Duodenal mucosa (tissue), 2 donors: ENCODE results near the gene LYRM2.

Experiments
- H3K27ac ChIP-seq: one replicate; pipeline ENCODE4 v1.7.0; 2013; ENCODE audit warnings: low read depth, low read length
- H3K27me3 ChIP-seq, 2 donors: one replicate each; pipeline ENCODE4 v1.7.0; 2013; ENCODE audit warnings: low read length in 2 of 2, control low read depth in 1 of 2; ENCODE audit not compliant: insufficient read depth in 2 of 2, control insufficient read depth in 1 of 2
- H3K36me3 ChIP-seq, 2 donors: one replicate each; pipeline ENCODE4 v1.7.0; 2013; ENCODE audit warnings: low read length in 2 of 2, control low read depth in 1 of 2; ENCODE audit not compliant: insufficient read depth in 2 of 2, control insufficient read depth in 1 of 2
- H3K4me1 ChIP-seq, 2 donors: one replicate each; pipeline ENCODE4 v1.7.0; 2013; ENCODE audit warnings: low read length in 2 of 2, control low read depth in 1 of 2; ENCODE audit not compliant: insufficient read depth in 2 of 2, control insufficient read depth in 1 of 2
- H3K4me3 ChIP-seq, 2 donors: one replicate each; pipeline ENCODE4 v1.7.0; 2013; ENCODE audit warnings: low read length in 2 of 2, low read depth in 1 of 2
- H3K9ac ChIP-seq, 2 donors: one replicate each; pipeline ENCODE4 v1.7.0; 2013; ENCODE audit warnings: low read length in 2 of 2, low read depth in 1 of 2
- H3K9me3 ChIP-seq, 2 donors: one replicate each; pipeline ENCODE4 v1.7.0; 2013; ENCODE audit warnings: low read length in 2 of 2, control low read depth in 1 of 2; ENCODE audit not compliant: control insufficient read depth in 1 of 2

LYRM2 gene

DNA sequence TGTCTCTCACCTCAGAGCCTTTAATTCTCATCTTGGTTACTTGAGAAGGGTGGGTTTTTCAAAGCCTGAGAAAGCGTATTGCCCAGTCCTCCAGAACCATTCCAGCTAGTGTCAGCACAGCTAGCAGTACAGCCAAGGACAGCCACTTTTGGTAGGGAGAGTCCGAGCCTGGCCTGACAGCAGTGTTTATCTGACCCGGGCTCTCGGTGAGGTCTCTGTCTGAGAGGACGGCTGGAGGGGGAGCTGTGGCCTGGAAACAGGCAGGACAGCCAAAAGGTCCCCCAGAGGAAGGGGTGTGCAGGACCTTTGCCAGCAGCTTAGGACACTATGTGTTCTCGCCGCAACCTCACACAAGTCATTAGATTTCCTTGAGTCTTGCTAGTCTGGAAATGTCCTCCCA lies 38.8 kb downstream of the LYRM2 start:
- H3K4me3 ChIP-seq = no peak overlapping the region
- H3K4me1 ChIP-seq = no peaks in the 10 kb centered on the region
- H3K27me3 ChIP-seq = no peaks in the 10 kb centered on the region
- H3K9ac ChIP-seq = no peak overlapping the region
- no peaks in the 10 kb centered on the region for H3K9me3 ChIP-seq
- no peak overlapping the region for H3K27ac ChIP-seq
- no peaks in the 10 kb centered on the region for H3K36me3 ChIP-seq

DNA sequence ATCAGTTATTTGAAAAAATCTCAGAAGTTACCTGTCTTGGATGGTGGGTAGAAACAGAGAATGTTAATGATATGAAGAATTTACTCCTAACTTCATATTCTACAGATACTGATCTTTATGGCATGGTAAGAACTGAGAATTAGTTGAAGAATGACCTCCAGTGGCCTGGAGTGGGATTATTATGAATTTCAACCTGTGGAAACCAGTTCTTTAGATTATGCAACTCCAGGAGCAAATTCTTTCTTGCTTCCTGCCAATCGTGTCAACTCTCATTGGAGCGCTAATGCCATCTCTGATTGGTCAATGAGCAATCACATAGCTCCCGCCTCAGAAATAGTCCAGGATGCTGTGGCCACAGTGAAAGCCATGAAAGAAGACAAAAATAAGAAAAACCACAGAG lies 40.6 kb downstream of the LYRM2 start:
- Histone ChIP-seq H3K9ac (no peak overlapping the region), H3K27ac (no peak overlapping the region), H3K36me3 (no peaks in the 10 kb centered on the region), H3K4me1 (no peaks in the 10 kb centered on the region), H3K27me3 (no peaks in the 10 kb centered on the region), H3K9me3 (no peaks in the 10 kb centered on the region), H3K4me3 (no peak overlapping the region)

GRCh38 chr6:89597372-89597771 lies 41.2 kb downstream of the LYRM2 start:
- H3K9ac ChIP-seq = no peak overlapping the region
- no peaks in the 10 kb centered on the region for H3K4me1 ChIP-seq
- H3K36me3 ChIP-seq = no peaks in the 10 kb centered on the region
- H3K27ac ChIP-seq = no peak overlapping the region
- H3K4me3 ChIP-seq = no peak overlapping the region
- H3K27me3 ChIP-seq = no peaks in the 10 kb centered on the region
- H3K9me3 ChIP-seq = no peaks in the 10 kb centered on the region

DNA sequence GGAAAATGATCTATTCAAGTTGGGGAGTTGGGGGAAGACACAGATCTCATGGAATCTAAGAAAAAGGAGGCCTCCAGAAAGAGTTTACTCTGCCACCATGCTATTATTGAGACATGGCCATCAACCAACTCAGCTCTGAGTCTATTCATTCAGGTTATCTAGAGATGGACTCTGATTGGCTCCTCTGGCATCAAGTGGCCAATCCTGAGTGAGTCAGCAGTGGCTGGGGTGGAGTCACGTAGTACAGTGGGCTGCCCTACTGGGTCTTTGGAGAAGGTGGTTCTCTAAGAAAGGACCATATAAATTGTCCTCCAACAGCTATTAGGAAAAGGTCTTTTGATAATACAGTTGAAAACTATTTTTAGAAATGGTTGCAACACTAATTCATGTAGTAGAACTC lies 42.1 kb downstream of the LYRM2 start:
- no peak overlapping the region for H3K4me3 ChIP-seq
- no peaks in the 10 kb centered on the region for H3K36me3 ChIP-seq
- no peaks in the 10 kb centered on the region for H3K27me3 ChIP-seq
- H3K27ac ChIP-seq = no peak overlapping the region
- no peaks in the 10 kb centered on the region for H3K9me3 ChIP-seq
- no peak overlapping the region for H3K9ac ChIP-seq
- H3K4me1 ChIP-seq = no peaks in the 10 kb centered on the region

- H3K27ac ChIP-seq = no peak overlapping the region
- H3K4me3 ChIP-seq = no peak overlapping the region
- H3K4me1 ChIP-seq = no peaks in the 10 kb centered on the region
- H3K27me3 ChIP-seq = no peaks in the 10 kb centered on the region
- H3K36me3 ChIP-seq = no peaks in the 10 kb centered on the region
- no peak overlapping the region for H3K9ac ChIP-seq
- H3K9me3 ChIP-seq = no peaks in the 10 kb centered on the region
These were observed 42.5 kb downstream of the LYRM2 start for GRCh38 chr6:89596056-89596455.

DNA sequence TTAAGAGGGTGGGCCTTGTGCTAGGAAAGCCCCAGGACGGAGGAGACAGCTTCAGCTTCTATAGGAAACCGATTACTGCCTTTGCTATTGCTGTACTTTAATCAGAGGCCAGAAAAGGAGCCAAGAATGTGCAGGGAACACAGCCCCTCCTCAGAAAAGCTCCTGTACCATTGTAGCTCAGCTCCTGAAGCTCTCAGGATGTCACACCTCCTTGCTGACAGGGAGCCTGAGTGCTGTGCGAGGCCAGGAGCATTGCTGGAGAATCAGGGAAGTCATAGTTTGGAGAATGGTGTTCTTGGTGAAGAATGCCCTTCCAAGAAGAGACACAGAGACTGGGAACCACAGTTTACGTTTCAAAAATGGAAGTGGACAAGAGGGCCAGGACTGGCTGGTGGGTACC lies 46.8 kb downstream of the LYRM2 start:
- no peaks in the 10 kb centered on the region for H3K4me1 ChIP-seq
- no peak overlapping the region for H3K27ac ChIP-seq
- H3K9me3 ChIP-seq = no peaks in the 10 kb centered on the region
- H3K9ac ChIP-seq = no peak overlapping the region
- H3K36me3 ChIP-seq = no peaks in the 10 kb centered on the region
- H3K4me3 ChIP-seq = no peak overlapping the region
- H3K27me3 ChIP-seq = no peaks in the 10 kb centered on the region

- H3K27ac ChIP-seq = no peak overlapping the region
- H3K27me3 ChIP-seq = no peaks in the 10 kb centered on the region
- no peaks in the 10 kb centered on the region for H3K4me1 ChIP-seq
- no peaks in the 10 kb centered on the region for H3K9me3 ChIP-seq
- H3K4me3 ChIP-seq = no peak overlapping the region
- no peaks in the 10 kb centered on the region for H3K36me3 ChIP-seq
- no peak overlapping the region for H3K9ac ChIP-seq
These were observed 48.4 kb downstream of the LYRM2 start for GRCh38 chr6:89590133-89590532.

DNA sequence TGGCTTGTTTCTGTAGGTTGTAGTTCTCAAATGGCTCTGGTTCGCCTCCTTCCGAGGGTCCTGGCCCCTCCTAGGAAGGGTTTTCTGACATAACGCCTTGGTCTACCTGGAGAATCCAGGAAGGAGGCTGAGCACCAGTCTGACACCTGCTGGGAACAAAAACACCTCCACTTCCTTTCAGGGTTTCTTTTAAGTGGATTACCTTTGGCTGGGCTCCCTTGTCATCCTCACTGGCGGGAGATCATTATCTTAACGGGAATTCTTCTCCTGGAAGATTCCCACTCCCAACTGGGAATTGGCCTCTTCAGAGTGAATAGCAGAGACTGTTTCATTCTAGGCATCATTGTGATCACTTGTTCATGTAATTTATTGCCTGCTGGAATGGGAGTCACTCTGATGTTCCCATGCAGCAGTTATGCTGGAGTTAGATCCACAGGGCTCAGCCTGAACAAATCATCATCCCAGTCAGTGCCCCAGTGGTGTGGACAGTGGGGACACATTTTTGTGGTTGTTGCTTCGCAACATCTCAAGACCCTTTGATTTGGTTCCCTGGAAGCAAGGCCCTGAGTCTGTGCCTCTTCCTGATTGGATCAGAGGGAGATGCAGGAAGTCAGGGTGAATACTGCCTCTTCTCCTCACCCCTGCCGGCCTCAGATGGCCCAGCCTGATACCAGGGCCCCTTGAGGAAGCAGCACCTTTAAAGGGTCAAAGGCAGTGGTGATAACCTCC lies 49.1 kb downstream of the LYRM2 start:
- no peaks in the 10 kb centered on the region for H3K27me3 ChIP-seq

DNA sequence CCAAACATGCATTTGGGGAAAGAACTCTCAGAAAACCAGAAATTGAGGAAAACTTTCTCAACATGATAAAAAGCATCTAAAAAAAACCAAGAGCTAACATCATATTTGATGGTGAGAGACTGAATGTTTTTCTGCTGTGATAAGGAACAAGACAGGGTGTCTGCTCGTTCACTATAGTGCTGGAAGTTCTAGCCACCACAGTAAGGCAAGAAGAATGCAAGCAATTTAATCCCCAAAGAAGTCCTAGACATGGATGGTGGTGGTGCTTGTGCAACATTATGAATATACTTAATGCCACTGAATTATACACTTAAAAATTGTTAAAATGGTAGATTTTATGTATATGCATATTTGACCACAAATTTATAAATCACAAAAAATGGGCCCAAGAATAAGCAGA lies 53.4 kb downstream of the LYRM2 start:
- Histone ChIP-seq H3K4me1 (no peaks in the 10 kb centered on the region), H3K9me3 (no peaks in the 10 kb centered on the region), H3K9ac (no peak overlapping the region), H3K36me3 (no peaks in the 10 kb centered on the region), H3K27ac (no peak overlapping the region), H3K4me3 (no peak overlapping the region), H3K27me3 (no peaks in the 10 kb centered on the region)

More for the DNA sequence above, 49.1 kb downstream of the LYRM2 start:
- H3K9me3 ChIP-seq = no peaks in the 10 kb centered on the region
- H3K27ac ChIP-seq = no peak overlapping the region
- H3K4me1 ChIP-seq = no peaks in the 10 kb centered on the region
- H3K36me3 ChIP-seq = no peaks in the 10 kb centered on the region
- no peak overlapping the region for H3K9ac ChIP-seq
- no peak overlapping the region for H3K4me3 ChIP-seq

- Histone ChIP-seq H3K9me3 (no peaks in the 10 kb centered on the region), H3K4me3 (no peak overlapping the region), H3K27me3 (no peaks in the 10 kb centered on the region), H3K36me3 (no peaks in the 10 kb centered on the region), H3K4me1 (no peaks in the 10 kb centered on the region), H3K27ac (no peak overlapping the region), H3K9ac (no peak overlapping the region)
These were observed 54.0 kb downstream of the LYRM2 start for GRCh38 chr6:89584539-89584938.

- Histone ChIP-seq H3K9ac (no peak overlapping the region), H3K36me3 (no peaks in the 10 kb centered on the region), H3K9me3 (no peaks in the 10 kb centered on the region), H3K27ac (no peak overlapping the region), H3K4me1 (no peaks in the 10 kb centered on the region), H3K4me3 (no peak overlapping the region), H3K27me3 (no peaks in the 10 kb centered on the region)
These were observed 55.0 kb downstream of the LYRM2 start for GRCh38 chr6:89583559-89583958.
